ENCODE measurements around the gene TRIM4. TPM values are rescaled to one million over a fixed set of nuclear protein-coding genes. Genes with fewer than 3 reads are reported as not detected.
"Not testable (repeated sequence)": the region's sequence is repeated elsewhere in the genome, so short reads cannot be mapped to it uniquely, and the experiment has no call there.

The TRIM4 gene
- total and polyA plus RNA-seq, 2 donors, result 21.6 to 22.6 TPM

- Histone ChIP-seq H3K27ac (ENCODE audit: low read depth in 1 of 2, low read length in 1 of 2) (no peak overlapping the region), H3K27me3 (ENCODE audit: control insufficient read depth in 2 of 2, insufficient read depth in 1 of 2, low read length in 1 of 2) (no peaks in the 10 kb centered on the region), H3K4me1 (ENCODE audit: control insufficient read depth in 2 of 2, insufficient read depth in 2 of 2, low read length in 2 of 2) (no peaks in the 10 kb centered on the region), H3K36me3 (ENCODE audit: control insufficient read depth in 2 of 2, insufficient read depth in 2 of 2, low read length in 1 of 2) (no peaks in the 10 kb centered on the region), H3K4me3 (ENCODE audit: low read length in 2 of 2) (no peak overlapping the region), H3K9me3 (ENCODE audit: control insufficient read depth in 2 of 2, insufficient read depth in 1 of 2, low read length in 1 of 2) (no peaks in the 10 kb centered on the region)
- 93% methylated on average over 5 of the region's 5 CpGs for WGBS
- DNase-seq (ENCODE audit: low read depth in 6 of 9, low spot score in 9 of 9), result no peak
Measured at GRCh38 chr7:99876491-99876890, 42.8 kb downstream of the TRIM4 start.

GRCh38 chr7:99868246-99868645 lies 51.1 kb downstream of the TRIM4 start:
- no peaks in the 10 kb centered on the region for H3K9me3 ChIP-seq (ENCODE audit: control insufficient read depth in 2 of 2, insufficient read depth in 1 of 2, low read length in 1 of 2)
- H3K27me3 ChIP-seq (ENCODE audit: control insufficient read depth in 2 of 2, insufficient read depth in 1 of 2, low read length in 1 of 2), result no peaks in the 10 kb centered on the region
- no peaks in the 10 kb centered on the region for H3K4me1 ChIP-seq (ENCODE audit: control insufficient read depth in 2 of 2, insufficient read depth in 2 of 2, low read length in 2 of 2)
- no peak for DNase-seq (ENCODE audit: low read depth in 6 of 9, low spot score in 9 of 9)
- H3K36me3 ChIP-seq (ENCODE audit: control insufficient read depth in 2 of 2, insufficient read depth in 2 of 2, low read length in 1 of 2), result no peaks in the 10 kb centered on the region
- 88% methylated on average over 1 of the region's 1 CpG for WGBS
- no peak overlapping the region for H3K4me3 ChIP-seq (ENCODE audit: low read length in 2 of 2)
- no peak overlapping the region for H3K27ac ChIP-seq (ENCODE audit: low read depth in 1 of 2, low read length in 1 of 2)

GRCh38 chr7:99867477-99867876 lies 51.9 kb downstream of the TRIM4 start:
- 96% methylated on average over 2 of the region's 2 CpGs for WGBS
- not testable (repeated sequence) for H3K9me3 ChIP-seq (ENCODE audit: control insufficient read depth in 2 of 2, insufficient read depth in 1 of 2, low read length in 1 of 2); H3K27me3 ChIP-seq (ENCODE audit: control insufficient read depth in 2 of 2, insufficient read depth in 1 of 2, low read length in 1 of 2)

GRCh38 chr7:99863847-99864440 lies 55.4 kb downstream of the TRIM4 start:
- Histone ChIP-seq H3K4me1 (ENCODE audit: control insufficient read depth in 2 of 2, insufficient read depth in 2 of 2, low read length in 2 of 2) (no peaks in the 10 kb centered on the region), H3K9me3 (ENCODE audit: control insufficient read depth in 2 of 2, insufficient read depth in 1 of 2, low read length in 1 of 2) (no peaks in the 10 kb centered on the region), H3K36me3 (ENCODE audit: control insufficient read depth in 2 of 2, insufficient read depth in 2 of 2, low read length in 1 of 2) (no peaks in the 10 kb centered on the region), H3K27ac (ENCODE audit: low read depth in 1 of 2, low read length in 1 of 2) (no peak overlapping the region), H3K27me3 (ENCODE audit: control insufficient read depth in 2 of 2, insufficient read depth in 1 of 2, low read length in 1 of 2) (no peaks in the 10 kb centered on the region), H3K4me3 (ENCODE audit: low read length in 2 of 2) (no peak overlapping the region)
- DNase-seq (ENCODE audit: low read depth in 6 of 9, low spot score in 9 of 9), result no peak
- 67% methylated on average over 2 of the region's 2 CpGs for WGBS

More at GRCh38 chr7:99867477-99867876, 51.9 kb downstream of the TRIM4 start:
- not testable (repeated sequence) for H3K4me1 ChIP-seq (ENCODE audit: control insufficient read depth in 2 of 2, insufficient read depth in 2 of 2, low read length in 2 of 2); DNase-seq (ENCODE audit: low read depth in 6 of 9, low spot score in 9 of 9); H3K36me3 ChIP-seq (ENCODE audit: control insufficient read depth in 2 of 2, insufficient read depth in 2 of 2, low read length in 1 of 2); H3K4me3 ChIP-seq (ENCODE audit: low read length in 2 of 2); H3K27ac ChIP-seq (ENCODE audit: low read depth in 1 of 2, low read length in 1 of 2)

GRCh38 chr7:99860281-99861127 lies 58.8 kb downstream of the TRIM4 start:
- Histone ChIP-seq H3K9me3 (ENCODE audit: control insufficient read depth in 2 of 2, insufficient read depth in 1 of 2, low read length in 1 of 2) (no peaks in the 10 kb centered on the region), H3K36me3 (ENCODE audit: control insufficient read depth in 2 of 2, insufficient read depth in 2 of 2, low read length in 1 of 2) (no peaks in the 10 kb centered on the region), H3K4me3 (ENCODE audit: low read length in 2 of 2) (no peak overlapping the region), H3K27me3 (ENCODE audit: control insufficient read depth in 2 of 2, insufficient read depth in 1 of 2, low read length in 1 of 2) (no peaks in the 10 kb centered on the region), H3K27ac (ENCODE audit: low read depth in 1 of 2, low read length in 1 of 2) (no peak overlapping the region), H3K4me1 (ENCODE audit: control insufficient read depth in 2 of 2, insufficient read depth in 2 of 2, low read length in 2 of 2) (no peaks in the 10 kb centered on the region)
- DNase-seq (ENCODE audit: low read depth in 6 of 9, low spot score in 9 of 9), result no peak
- WGBS, result 92% methylated on average over 15 of the region's 15 CpGs

- Histone ChIP-seq H3K27me3 (ENCODE audit: control insufficient read depth in 2 of 2, insufficient read depth in 1 of 2, low read length in 1 of 2) (no peaks in the 10 kb centered on the region), H3K27ac (ENCODE audit: low read depth in 1 of 2, low read length in 1 of 2) (no peak overlapping the region), H3K9me3 (ENCODE audit: control insufficient read depth in 2 of 2, insufficient read depth in 1 of 2, low read length in 1 of 2) (no peaks in the 10 kb centered on the region), H3K4me3 (ENCODE audit: low read length in 2 of 2) (no peak overlapping the region), H3K36me3 (ENCODE audit: control insufficient read depth in 2 of 2, insufficient read depth in 2 of 2, low read length in 1 of 2) (no peaks in the 10 kb centered on the region), H3K4me1 (ENCODE audit: control insufficient read depth in 2 of 2, insufficient read depth in 2 of 2, low read length in 2 of 2) (no peaks in the 10 kb centered on the region)
- no peak for DNase-seq (ENCODE audit: low read depth in 6 of 9, low spot score in 9 of 9)
- 99% methylated on average over 1 of the region's 1 CpG for WGBS
Measured at GRCh38 chr7:99855236-99855635, 64.1 kb downstream of the TRIM4 start.

GRCh38 chr7:99848420-99849216 lies 70.7 kb downstream of the TRIM4 start:
- Histone ChIP-seq H3K9me3 (ENCODE audit: control insufficient read depth in 2 of 2, insufficient read depth in 1 of 2, low read length in 1 of 2) (no peaks in the 10 kb centered on the region), H3K27me3 (ENCODE audit: control insufficient read depth in 2 of 2, insufficient read depth in 1 of 2, low read length in 1 of 2) (no peaks in the 10 kb centered on the region), H3K4me3 (ENCODE audit: low read length in 2 of 2) (no peak overlapping the region), H3K4me1 (ENCODE audit: control insufficient read depth in 2 of 2, insufficient read depth in 2 of 2, low read length in 2 of 2) (no peaks in the 10 kb centered on the region), H3K27ac (ENCODE audit: low read depth in 1 of 2, low read length in 1 of 2) (no peak overlapping the region), H3K36me3 (ENCODE audit: control insufficient read depth in 2 of 2, insufficient read depth in 2 of 2, low read length in 1 of 2) (no peaks in the 10 kb centered on the region)
- WGBS, result 86% methylated on average over 6 of the region's 6 CpGs
- DNase-seq (ENCODE audit: low read depth in 6 of 9, low spot score in 9 of 9), result no peak

GRCh38 chr7:99844328-99844727 lies 75.0 kb downstream of the TRIM4 start:
- no peak for DNase-seq (ENCODE audit: low read depth in 6 of 9, low spot score in 9 of 9)
- H3K27me3 ChIP-seq (ENCODE audit: control insufficient read depth in 2 of 2, insufficient read depth in 1 of 2, low read length in 1 of 2), result no peaks in the 10 kb centered on the region
- no peaks in the 10 kb centered on the region for H3K9me3 ChIP-seq (ENCODE audit: control insufficient read depth in 2 of 2, insufficient read depth in 1 of 2, low read length in 1 of 2)
- WGBS, result 95% methylated on average over 1 of the region's 1 CpG
- no peaks in the 10 kb centered on the region for H3K4me1 ChIP-seq (ENCODE audit: control insufficient read depth in 2 of 2, insufficient read depth in 2 of 2, low read length in 2 of 2)
- H3K27ac ChIP-seq (ENCODE audit: low read depth in 1 of 2, low read length in 1 of 2), result no peak overlapping the region
- no peak overlapping the region for H3K4me3 ChIP-seq (ENCODE audit: low read length in 2 of 2)
- H3K36me3 ChIP-seq (ENCODE audit: control insufficient read depth in 2 of 2, insufficient read depth in 2 of 2, low read length in 1 of 2), result no peaks in the 10 kb centered on the region

- no peaks in the 10 kb centered on the region for H3K27me3 ChIP-seq (ENCODE audit: control insufficient read depth in 2 of 2, insufficient read depth in 1 of 2, low read length in 1 of 2)
- H3K27ac ChIP-seq (ENCODE audit: low read depth in 1 of 2, low read length in 1 of 2), result no peak overlapping the region
- 85% methylated on average over 4 of the region's 4 CpGs for WGBS
- H3K4me3 ChIP-seq (ENCODE audit: low read length in 2 of 2), result no peak overlapping the region
- DNase-seq (ENCODE audit: low read depth in 6 of 9, low spot score in 9 of 9), result no peak
- H3K36me3 ChIP-seq (ENCODE audit: control insufficient read depth in 2 of 2, insufficient read depth in 2 of 2, low read length in 1 of 2), result no peaks in the 10 kb centered on the region
- H3K4me1 ChIP-seq (ENCODE audit: control insufficient read depth in 2 of 2, insufficient read depth in 2 of 2, low read length in 2 of 2), result no peaks in the 10 kb centered on the region
- no peaks in the 10 kb centered on the region for H3K9me3 ChIP-seq (ENCODE audit: control insufficient read depth in 2 of 2, insufficient read depth in 1 of 2, low read length in 1 of 2)
Measured at GRCh38 chr7:99843808-99844207, 75.5 kb downstream of the TRIM4 start.

All from thymus (tissue), 11 donors.